Medulla oblongata (tissue), 1 donor: Measurements from ENCODE around the gene KL.
A peak's percentile ranks its signal among the peaks of the same experiment; 100 is the strongest.

ENCODE experiments used
- DNase-seq: peaks from one replicate; pipeline ENCODE4 v3.0.0-alpha.2; 2015; ENCODE audit errors: extremely low spot score

The KL gene

GRCh38 chr13:33110713-33111413 is 94.6 kb downstream of the KL start:
- DNase-seq, result peak; percentile 45

- DNase-seq, result no peak
Observed at GRCh38 chr13:33111414-33112110, 95.3 kb downstream of the KL start.

- no peak for DNase-seq
Observed at GRCh38 chr13:33112766-33113165, 96.5 kb downstream of the KL start.

- DNase-seq, result no peak
Observed at GRCh38 chr13:33114146-33114545, 97.9 kb downstream of the KL start.

GRCh38 chr13:33115274-33115673 is 99.1 kb downstream of the KL start:
- DNase-seq, result no peak
